GM21381 (cell line): Measurements from ENCODE around the gene SAXO2.
"Not testable (repeated sequence)": the region's sequence is repeated elsewhere in the genome, so short reads cannot be mapped to it uniquely, and the experiment has no call there.

ENCODE experiments used
- ATAC-seq: cut with Tn5 transposase; IDR thresholded peaks from one replicate; pipeline ENCODE4 v1.9.1; 2021; ENCODE audit warnings: mild to moderate bottlenecking, moderate library complexity; ENCODE audit not compliant: unreplicated experiment

Gene SAXO2

DNA sequence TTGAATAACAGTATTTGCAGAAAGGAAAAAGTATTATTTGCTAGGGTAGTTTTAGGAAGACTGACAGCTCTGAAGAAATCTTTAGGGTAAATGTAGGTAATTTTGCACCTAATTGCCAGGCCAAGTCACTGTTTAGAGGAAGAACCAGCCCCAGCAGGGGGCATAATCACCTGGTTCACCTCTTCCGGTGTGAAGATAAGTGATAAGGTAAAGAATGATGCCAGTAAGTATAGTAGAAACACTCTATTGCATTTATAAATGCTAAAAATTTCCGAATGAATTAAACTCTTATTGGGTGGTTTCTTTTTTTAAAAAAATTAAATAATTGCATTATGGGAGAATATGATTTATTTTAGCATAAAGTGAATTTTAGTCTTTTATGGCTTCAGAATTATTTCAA is 21.8 kb downstream of the SAXO2 start:
- ATAC-seq, result not testable (repeated sequence)

DNA sequence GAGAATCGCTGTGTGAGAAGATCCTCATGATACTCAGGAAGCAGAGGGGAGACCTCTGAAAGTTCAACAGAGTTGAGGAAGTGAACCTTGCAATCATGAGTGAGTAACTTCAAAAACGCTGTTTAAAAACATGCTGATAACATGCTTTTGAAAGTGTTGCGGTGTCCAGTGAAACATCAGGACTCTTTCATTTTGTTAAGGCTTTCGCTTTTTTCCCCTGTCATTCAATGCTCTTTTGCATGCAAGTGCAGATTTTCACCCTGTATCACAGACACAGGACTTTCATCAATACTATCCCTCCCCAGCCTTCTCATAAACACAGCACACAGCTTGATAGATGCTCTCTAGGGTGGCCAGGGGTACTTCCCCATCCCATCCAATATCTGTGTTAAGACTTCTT is 23.9 kb downstream of the SAXO2 start:
- ATAC-seq, result peak; percentile 82

DNA sequence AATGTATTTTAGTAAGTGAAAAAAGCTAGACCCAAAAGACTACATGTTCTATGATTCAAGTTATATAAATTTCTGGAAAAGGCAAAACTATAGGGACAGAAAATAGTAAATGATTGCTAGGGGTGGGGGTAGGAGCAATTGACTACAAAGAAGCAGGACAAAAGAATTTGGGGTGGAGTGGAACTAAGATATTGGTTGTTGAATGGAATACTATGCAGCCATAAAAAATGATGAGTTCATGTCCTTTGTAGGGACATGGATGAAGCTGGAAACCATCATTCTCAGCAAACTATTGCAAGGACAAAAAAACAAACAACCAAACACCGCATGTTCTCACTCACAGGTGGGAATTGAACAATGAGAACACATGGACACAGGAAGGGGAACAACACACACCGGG is 25.6 kb downstream of the SAXO2 start:
- ATAC-seq, result not testable (repeated sequence)

DNA sequence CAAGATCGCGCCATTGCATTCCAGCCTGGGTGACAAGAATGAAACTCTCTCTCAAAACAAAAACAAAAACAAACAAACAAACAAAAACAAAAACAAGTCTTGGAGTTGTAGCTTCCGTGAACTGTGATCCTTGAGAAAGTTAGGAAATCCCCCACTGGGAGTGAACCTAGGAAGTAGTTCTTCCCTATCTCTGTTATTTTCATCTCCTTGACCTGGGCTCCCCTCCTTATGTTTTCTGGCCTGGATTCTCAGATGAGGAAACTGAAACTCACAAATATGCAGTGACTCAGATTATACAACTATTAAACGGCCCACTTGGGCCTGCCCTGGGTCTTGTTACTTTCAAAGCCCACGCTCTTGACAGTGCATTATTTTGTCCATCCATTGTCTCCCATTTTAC is 29.7 kb downstream of the SAXO2 start:
- no peak for ATAC-seq

DNA sequence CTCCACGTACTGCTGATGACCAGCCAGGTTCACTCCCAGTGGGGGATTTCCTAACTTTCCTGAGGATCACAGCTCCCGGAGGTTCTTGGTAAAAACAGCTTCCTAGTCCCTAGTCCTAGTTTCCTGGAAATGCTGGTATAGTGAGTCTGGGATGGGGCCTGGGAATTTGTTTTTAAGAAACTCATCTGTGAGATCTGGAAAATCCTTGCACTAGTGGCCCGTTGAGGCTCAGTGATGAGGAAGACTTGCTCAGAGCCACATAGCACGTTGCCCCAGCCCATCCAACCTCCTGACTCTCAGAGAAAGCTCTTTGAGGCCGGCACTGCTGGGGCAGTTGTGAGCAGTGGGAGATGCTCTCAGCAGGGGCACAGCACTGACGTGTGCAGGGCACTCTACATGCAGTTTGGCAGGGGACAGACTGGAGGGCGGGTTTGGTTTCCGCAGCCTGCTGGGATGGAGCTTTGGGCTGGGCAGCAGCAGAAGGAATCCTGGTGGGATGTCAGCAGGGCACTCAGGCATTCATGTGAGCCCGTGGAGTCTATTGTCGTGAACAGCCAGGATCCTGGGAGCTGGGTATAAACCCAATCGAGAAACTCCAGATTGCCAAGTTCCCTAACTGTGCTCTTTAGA is 31.6 kb downstream of the SAXO2 start:
- no peak for ATAC-seq

DNA sequence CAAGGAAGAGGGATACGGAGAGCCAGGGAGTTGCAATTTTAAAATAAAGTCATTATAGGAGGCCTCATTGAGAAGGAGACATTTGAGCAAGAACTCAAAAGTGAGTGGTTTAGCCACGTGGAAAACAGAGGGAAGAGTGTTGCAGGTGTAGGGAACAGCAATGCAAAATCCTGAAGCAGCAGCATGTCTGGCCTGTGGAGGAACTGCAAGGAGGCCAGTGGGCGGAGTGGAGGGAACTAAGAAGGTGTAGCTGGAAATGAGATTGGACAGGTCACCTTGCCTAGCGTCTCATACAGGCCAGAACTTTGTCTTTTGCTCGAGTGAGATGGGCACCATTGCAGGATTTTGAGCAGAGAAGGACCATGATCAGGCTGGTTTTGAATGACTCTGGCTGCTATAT is 34.9 kb downstream of the SAXO2 start:
- ATAC-seq, result no peak

DNA sequence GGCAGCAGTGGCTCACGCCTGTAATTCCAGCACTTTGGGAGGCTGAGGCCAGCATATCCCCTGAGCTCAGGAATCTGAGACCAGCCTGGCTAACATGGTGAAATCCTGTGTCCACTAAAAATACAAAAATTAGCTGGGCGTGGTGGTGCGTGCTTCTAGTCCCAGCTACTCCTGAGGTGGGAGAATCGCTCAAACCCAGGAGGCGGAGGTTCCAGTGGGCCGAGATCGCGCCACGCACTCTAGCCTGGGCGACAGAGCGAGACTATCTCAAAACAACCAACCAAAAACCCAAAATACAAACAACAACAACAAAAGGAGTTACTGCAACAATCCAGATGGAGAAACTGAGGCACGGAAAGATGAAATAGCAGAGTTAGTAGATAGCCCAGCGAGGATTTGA is 35.4 kb downstream of the SAXO2 start:
- no peak for ATAC-seq

DNA sequence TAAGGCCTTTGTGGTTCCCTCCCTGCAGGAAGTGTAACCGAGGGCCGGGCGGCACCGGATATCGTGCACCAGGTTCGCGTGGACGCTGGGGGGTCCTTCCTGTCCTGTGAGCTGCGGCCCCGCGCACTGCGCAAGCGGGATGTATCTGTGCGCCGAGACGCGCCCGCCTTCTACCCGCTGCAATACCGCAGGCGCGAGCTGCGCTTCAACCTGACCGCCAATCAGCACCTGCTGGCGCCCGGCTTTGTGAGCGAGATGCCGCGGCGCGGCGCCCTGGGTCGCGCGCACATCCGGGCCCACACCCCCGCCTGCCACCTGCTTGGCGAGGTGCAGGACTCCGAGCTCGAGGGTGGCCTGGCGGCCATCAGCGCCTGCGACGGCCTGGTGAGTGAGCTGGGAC is 35.9 kb downstream of the SAXO2 start:
- peak; percentile 55 for ATAC-seq

DNA sequence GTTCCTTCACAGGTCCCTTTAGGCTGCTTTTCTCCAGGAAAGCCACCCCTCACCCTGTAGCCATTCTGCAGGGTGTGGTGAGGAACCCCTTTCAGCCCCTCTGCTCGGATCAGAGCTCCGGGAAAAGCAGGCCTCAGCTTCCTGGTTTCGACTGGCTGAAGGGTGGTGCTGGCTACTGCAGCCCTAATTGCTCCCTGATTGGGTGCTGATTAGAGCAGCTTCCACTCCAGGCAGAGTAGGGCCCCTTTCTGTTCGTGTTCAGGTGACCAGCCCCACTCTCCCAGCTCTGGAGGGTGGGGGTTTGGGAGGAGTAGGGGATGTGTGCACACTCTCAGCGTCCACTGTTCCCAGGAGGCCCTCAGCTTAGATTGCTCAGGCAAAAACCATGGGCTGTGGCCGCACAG is 36.9 kb downstream of the SAXO2 start:
- not testable (repeated sequence) for ATAC-seq

DNA sequence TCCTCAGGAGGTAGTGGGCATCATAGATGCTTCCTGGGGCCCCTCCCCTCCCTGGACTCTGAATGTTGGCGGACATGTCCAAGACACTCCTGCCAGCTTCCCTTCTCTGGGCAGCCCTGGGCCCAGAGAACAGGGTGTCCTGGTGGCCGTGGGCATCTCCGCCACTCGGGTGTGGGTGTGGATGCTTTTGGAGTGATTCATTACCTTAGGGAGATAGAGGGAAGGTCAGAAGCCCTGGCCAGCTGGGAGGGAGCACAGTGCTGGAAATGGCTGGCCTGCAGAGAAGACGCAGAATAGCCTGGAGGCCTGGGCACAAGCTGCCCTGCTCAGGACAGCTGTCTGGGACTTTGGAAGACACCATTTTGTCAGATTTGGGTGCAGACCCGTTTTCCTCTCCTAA is 37.7 kb downstream of the SAXO2 start:
- ATAC-seq, result not testable (repeated sequence)

DNA sequence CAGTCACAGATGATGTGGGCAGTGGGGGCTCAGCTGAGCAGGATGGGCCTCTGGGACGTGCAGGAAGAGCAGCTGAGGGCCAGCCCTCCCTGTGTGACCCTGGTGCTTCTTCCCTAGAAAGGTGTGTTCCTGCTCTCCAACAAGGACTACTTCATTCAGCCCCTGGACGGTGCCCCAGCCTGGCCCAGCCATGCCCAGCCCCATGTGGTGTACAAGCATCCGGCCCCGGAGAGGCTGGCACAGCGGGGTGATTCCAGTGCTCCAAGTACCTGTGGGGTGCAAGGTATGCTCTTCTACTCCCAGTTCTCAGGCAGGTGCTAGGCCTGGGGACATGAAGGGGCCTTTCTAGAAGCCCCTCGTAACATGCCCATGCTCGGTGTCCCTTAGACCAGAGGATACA is 38.3 kb downstream of the SAXO2 start:
- ATAC-seq, result no peak

DNA sequence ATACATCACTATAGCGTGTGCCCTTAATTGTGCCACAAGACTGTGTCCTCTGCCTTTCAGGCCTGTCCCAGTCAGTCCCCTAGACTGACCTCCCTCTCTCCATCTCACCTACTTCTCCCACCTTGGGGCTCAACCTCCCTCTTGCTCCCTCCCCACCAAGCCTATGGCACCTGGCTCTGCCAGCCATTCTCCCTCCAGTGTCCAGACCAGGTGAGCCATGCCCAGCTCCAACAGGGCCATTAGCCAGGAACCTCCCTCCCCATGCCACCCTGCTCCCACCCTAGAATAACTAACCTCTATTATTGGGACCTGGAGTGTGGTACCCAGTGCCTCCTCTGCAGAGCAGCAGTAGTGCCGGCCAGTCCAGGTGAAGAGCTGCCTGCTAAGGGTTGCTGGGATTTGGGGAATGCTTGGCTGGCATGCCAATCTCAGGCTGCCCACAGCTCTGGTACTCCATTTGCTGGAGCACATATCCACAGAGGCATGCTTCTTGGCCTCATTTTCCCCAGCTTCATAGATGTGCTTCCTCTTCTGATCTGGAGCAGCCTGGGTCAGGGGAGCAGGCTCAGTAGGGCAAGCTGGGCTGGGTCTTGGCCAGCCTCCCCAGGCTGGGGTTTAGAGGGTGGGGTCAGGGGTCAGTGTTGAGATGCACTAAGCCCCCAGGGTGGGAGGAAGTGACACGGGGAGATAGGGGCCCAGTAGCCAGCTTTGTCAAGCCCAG is 38.8 kb downstream of the SAXO2 start:
- ATAC-seq, result no peak

DNA sequence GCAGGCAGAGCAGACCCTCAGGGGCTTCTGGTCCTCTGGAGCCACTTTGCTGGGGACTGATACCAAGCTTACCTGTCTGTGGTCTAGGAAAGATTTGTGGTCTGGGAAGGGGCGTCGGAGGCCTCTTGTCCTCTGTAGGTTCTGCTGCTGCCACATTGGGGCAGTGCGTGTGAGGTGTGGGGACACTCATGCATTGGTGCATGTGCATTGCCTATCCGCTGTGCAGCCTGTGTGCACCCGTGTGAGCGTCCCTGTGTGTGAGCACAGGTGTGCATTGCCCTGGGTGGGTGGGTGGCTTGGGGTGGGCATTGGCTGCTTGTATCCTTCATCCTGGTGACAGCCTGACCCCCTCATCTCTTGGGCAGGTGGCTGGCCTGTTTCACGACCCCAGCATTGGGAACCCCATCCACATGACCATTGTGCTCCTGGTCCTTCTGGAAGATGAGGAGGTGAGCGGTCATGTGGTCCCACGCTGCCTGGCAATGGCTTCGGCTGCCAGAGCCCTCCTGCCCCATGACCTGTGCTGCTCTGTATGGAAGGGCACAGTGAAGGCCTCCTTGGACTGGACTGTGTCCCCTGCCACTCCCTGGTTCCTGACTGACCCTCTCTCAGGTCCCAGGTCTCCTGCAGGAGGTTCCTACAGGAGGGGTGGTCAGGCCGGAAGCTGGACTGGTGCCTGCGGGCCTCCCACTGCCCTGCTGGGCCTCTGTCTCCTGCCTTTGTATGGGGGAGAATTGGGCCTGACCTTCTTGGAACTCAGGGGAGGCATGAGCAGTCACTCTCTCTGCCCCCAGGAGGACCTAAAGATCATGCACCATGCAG is 41.5 kb downstream of the SAXO2 start:
- no peak for ATAC-seq

DNA sequence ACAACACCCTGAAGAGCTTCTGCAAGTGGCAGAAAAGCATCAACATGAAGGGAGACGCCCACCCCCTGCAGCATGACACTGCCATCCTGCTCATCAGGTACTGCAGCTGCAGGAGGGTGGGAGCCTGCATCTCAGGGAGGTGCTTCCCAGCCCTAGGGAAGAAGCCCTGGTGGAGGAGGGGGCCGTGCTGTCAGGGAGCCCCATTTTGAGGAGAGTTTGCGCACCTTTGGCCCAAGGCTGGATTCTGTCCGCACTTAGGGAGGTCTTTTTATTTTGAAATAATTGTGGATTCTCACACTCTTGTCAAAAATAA is 42.1 kb downstream of the SAXO2 start:
- ATAC-seq, result no peak

DNA sequence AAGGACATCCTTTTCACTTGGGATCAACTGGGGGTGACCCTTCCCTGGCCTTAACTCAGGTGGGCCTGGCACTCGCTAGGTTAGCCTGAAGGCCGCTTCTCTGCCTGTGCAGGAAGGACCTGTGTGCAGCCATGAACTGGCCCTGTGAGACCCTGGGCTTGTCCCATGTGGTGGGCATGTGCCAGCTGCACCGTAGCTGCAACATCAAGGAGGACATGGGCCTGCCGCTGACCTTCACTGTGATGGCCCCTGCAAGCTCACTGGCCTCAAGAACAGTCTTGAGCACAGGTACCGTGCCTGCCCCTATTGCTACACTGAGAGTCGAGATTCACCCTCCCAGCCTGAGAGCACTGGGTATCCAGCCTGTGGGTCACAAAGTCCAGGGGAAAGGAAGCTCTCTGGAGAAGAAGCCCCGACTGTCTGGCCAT is 43.0 kb downstream of the SAXO2 start:
- no peak for ATAC-seq

DNA sequence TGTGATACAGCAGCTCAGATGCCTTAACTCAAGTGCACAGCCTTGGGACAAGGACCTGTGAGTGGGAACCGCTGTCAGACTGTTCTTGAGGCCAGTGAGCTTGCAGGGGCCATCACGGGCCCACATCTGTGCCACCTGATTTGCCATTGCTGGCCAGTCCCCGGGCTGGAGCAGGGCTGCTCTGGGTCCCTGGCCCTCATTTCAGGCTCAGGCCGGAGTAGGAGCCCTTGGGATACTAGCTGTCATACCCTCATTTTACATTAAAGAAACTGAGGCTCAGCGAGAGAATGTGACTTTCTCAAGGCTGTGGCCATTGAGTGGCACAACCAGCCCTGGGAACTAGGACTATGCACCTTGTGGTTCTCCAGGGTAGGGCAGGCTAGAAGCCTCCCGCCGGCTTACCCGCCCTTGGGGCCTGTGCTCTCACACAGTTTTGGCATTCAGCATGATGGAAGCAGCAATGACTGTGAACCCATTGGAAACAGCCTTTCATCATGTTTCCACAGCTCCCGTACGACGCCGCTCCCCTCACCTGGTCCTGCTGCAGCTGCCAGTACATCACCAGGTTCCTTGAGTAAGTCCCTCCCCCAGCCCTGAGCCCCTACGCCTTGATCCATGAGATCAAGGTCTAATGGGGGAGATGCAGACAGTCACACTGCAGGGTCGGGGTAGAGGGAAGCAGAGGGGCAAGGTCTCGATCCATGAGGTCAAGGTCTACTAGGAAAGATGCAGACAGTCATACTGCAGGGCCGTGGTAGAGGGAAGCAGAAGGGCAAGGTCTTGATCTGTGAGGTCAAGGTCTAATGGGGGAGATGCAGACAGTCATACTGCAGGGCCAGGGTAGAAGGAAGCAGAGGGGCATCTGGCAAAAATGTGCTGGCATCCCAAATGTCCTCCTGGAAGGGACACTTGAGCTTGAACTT is 44.4 kb downstream of the SAXO2 start:
- ATAC-seq, result no peak

DNA sequence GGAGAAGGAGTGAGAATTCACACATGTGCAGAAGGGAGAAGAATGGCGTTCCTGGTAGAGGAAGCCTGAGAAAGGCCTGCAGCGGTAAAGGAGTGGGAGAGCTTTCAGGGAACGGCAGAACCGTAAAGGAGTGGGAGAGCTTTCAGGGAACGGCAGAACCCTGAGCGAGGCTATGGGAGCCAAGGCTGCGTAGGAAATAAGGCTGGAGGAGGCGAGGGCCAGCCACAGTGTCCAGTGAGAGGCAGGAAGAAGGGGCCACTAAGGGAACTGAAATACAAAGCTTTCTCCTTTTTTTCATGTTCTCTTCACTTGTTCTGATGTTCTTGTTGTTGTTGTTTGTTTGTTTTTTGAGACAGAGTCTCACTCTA is 45.1 kb downstream of the SAXO2 start:
- no peak for ATAC-seq

DNA sequence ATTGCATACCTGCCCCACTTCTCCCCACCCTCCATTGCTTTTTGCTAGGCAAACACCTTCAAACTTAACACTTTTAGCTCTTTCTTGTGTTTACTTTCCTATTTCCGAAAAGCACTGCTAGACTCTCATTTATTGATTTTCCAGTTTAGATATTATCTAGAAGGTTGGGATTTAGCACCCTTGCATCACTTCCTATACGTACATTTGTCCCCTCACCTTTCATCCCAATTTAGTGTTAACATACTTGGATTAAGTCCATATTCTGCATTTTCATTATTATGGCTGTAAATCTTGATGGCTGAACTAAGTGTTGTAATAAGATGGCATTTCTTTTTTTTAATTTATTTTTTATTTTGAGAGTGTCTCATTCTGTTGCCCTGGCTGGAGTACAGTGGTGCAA is 47.2 kb downstream of the SAXO2 start:
- no peak for ATAC-seq

DNA sequence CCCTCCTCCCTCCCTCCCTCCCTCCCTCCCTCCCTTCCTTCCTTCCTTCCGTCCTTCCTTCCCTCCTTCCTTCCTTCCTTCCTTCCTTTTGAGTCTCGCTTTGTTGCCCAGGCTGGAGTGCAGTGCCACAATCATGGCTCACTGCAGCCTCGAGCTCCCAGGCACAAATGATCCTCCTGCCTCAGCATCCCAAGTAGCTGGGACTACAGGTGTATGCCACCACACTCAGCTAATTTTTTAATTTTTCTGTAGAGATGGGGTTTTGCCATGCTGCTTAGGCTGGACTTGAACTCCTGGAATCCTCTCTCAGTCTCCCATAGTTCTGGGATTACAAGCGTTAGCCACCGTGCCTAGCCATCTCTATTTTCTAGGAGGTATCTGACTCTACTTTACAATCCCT is 48.7 kb downstream of the SAXO2 start:
- ATAC-seq, result not testable (repeated sequence)

DNA sequence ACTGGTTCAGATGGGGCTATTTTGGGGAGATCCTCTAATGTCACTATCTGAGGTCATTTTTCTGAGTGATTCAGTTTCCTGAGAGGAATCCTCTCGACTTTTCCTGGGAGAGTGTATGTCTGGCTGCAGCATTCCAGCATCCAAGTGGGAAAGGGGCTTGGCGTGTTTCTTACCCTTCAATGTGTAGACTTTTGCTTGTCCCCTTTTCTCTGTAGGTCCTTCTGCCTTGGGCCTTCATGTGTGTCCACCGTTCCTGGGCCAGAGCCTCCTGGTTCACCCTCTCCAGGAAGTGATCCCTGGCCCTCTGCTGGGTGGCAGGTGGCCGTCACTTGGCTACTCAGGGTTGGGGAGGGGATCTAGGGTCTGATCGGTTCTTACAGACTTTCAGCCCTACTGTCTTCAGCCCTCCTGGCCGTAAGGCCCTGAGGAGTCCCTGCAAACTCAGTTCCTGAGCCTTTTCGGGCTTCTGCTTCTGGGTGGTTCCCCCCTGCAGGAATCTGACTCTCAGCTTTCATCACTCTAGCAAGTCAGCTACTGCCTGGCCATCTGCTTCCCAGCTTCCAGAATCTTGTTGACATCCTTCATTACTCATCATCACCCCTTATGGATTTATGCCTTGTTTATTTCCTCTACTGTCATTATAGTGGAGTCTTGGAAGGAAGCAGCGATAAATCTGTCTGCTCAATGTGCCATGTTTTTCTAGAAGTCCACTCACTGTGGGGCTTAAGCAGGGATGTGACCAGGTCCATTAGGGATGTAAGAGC is 50.1 kb downstream of the SAXO2 start:
- ATAC-seq, result no peak
